Islet precursor cell (in vitro differentiated cells): ENCODE measurements around the gene GLOD4.
"Not testable (repeated sequence)": the region's sequence is repeated elsewhere in the genome, so short reads cannot be mapped to it uniquely, and the experiment has no call there.

ENCODE experiments used
- DNase-seq: peaks from one replicate; pipeline ENCODE4 v3.0.0-alpha.2; 2018

The GLOD4 gene, protein sequence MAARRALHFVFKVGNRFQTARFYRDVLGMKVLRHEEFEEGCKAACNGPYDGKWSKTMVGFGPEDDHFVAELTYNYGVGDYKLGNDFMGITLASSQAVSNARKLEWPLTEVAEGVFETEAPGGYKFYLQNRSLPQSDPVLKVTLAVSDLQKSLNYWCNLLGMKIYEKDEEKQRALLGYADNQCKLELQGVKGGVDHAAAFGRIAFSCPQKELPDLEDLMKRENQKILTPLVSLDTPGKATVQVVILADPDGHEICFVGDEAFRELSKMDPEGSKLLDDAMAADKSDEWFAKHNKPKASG

GRCh38 chr17:781805-782731 is at the start of gene GLOD4, which contains the start of gene MRM3:
GLOD4 (minus strand) TSS chr17:782280; CDS start chr17:782255, 25 bp downstream.
MRM3 (plus strand) TSS chr17:782353; CDS start chr17:782379, 26 bp downstream.
- peak; percentile 96 for DNase-seq

DNA sequence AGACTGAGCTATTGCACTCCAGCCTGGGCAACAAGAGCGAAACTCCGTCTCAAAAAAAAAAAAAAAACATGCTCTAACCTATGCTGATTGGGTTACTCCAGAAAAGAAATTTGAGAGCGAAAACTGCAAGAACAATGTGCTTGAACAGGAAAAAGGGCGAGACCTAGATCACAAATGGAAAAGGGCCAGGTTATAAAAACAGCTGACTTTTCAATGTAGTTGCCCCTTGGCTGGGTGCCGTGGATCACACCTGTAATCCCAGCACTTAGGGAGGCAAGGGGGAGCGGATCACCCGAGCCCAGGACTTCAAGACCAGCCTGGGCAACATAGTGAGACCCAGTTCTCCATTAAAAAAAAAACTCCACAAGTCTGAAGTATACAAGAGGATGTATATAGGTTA is 48.9 kb upstream of the GLOD4 start:
- no peak for DNase-seq

DNA sequence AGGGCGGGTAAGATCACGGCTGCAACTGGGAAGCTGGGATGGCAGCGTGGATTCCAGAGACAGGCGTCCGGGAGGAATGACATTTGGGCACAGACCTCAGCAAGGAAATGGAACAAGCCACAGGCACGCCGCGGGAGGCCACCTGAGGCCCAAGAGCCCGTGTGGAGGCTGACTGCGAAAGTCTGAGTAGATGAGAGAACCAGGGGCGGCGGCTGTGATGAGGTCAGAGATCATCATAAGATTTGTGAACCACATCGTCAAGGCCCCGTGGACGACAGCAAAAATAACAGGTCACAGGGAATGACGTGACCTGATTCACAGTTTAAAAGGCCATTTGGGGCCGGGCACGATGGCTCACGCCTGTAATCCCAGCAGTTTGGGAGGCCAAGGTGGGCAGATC is 48.3 kb upstream of the GLOD4 start:
- DNase-seq, result no peak

DNA sequence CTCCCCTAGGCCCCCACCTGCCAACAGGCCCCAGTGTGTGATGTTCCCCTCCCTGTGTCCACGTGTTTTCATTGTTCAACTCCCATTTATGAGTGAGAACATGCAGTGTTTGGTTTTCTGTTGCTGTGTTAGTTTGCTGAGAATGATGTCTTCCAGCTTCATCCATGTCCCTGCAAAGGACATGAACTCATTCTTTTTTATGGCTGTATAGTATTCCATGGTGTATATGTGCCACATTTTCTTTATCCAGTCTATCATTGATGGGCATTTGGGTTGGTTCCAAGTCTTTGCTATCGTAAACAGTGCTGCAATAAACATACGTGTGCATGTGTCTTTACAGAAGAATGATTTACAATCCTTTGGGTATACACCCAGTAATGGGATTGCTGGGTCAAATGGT is 47.5 kb upstream of the GLOD4 start:
- not testable (repeated sequence) for DNase-seq

- no peak for DNase-seq
Measured at GRCh38 chr17:828761-829160, 46.7 kb upstream of the GLOD4 start.

GRCh38 chr17:826778-827177 is 44.7 kb upstream of the GLOD4 start:
- DNase-seq, result no peak

DNA sequence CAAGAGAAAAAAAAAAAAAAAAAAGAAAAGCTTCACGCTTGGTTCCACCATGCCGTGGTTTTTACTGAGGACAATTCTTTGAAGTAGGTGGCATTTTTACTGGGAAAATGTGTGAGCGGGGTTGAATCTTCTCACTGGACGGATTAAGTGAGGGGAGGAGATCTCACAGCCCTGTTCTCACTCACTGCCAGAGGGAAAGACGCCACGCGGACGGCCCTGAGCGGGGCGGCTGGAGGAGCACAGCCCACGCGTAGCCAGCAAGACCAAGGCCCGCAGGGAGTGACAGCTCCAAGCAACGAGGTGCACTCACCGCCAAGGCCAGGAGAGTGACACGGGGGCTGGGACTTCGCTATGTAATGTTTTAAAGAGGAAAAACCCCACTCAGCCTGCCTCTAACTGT is 43.1 kb upstream of the GLOD4 start:
- DNase-seq, result no peak

DNA sequence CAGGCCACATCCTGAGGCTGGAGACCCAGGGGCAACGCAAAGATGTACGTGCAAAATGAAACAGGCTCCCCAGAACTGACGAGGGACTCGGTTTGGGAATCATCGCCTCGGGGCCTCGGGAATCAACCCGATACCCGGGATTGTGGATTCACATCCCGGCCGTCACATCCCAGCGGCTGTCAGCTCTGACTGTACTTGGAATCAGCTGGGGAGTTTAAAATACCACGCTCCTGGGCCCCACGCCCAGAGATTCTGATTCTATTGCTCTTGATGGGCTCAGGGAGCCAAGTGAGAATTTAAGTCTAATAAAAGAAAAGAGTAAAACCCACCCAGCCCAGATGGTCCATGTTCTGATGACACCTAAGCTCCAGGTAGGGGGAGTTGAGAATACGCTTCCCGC is 42.3 kb upstream of the GLOD4 start:
- DNase-seq, result no peak

GRCh38 chr17:823501-823902 is 41.4 kb upstream of the GLOD4 start:
- DNase-seq, result no peak

DNA sequence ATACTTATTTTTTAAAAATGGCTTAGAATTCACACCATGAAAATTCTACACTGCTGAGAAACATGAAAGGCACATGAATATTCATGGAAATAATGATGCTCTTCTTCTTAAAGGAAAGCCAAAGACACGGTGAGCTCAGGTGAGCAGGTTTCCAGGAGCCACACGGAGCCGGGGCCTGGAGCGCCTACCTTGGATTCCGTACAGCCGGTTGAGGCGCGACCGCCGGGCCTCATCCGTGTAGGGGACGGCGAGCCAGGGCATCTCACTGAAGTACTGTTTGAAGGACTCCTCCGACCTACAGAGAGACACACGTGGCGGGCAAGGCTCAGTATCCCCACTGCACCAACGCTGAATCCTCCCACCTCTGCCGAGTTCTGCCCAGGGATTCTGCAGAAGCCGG is 37.2 kb upstream of the GLOD4 start:
- DNase-seq, result no peak

DNA sequence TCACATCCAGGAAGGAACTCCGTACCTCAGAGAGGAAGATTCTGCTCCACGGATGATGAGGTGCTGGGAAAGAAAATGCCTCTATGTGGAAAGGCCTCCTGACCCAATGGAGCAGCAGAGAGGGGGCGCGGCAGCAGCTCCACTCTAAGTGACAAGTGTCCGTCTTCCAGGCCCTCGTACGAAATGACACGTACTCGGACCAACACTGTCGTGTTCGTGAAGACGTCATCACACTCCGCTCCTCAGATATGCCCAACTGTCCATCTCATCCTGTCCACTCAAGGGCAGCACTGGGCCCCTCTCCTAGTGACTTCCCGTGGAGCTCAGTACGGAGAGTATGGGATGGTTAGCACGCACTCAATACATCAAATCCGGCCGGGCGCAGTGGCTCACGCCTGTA is 32.3 kb upstream of the GLOD4 start:
- DNase-seq, result peak; percentile 54

DNA sequence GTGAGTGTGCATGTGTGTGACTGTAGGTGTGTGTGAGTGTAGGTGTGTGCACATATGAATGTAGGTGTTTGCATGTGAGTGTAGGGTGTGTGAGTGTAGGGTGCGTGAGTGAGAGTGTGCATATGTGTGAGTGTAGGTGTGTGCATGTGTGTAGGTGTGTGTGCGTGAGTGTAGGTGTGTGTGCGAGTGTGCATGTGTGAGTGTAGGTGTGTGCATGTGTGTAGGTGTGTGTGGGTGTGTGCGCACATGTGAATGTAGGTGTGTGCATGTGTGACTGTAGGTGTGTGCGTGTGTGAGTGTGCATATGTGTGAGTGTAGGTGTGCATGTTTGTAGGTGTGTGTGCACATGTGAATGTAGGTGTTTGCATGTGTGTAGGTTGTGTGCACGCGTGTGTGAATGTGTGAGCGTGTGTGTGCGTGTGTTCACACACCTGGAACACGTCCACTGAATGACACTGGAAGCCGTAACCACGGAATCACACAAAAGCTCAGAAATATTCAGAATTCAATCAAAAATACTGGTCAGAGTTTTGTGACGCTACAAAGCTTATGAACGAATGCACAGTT is 30.6 kb upstream of the GLOD4 start:
- no peak for DNase-seq

DNA sequence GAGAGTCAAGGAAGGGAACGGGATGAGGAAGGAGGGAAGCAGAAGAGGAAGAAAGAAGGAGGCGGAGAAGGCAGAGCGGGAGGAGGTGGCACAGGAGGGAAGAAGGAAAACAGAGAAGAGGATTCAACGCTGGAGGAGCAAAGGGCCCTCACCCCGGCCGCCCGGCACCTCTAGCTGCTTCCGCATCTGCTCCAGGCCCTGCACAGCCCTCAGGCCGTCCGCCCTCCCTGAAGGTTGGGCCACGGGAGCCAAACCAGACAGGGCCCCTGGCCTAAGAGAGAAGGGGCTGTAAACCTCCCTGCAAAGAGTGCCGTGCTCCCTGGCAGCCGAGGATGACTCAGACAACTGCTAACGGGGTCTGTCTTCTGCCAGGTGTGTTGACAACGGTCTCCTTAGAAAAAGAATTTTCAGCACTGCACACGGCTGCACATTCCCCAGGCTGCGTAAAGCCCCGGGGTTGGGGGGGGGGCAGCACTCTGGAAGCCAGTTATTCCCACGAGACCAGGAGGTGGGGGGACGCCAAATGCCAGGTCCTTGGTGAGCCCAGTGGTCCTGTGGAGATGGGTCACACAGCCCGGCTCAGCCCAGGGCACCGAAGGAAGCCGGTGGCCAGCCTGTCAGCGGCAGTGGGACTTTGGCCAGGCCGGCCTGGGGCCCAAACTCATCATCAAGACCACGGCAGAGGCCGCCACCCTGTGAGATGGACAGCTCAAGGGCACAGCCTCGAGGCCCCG is 29.1 kb upstream of the GLOD4 start:
- peak; percentile 98 for DNase-seq

DNA sequence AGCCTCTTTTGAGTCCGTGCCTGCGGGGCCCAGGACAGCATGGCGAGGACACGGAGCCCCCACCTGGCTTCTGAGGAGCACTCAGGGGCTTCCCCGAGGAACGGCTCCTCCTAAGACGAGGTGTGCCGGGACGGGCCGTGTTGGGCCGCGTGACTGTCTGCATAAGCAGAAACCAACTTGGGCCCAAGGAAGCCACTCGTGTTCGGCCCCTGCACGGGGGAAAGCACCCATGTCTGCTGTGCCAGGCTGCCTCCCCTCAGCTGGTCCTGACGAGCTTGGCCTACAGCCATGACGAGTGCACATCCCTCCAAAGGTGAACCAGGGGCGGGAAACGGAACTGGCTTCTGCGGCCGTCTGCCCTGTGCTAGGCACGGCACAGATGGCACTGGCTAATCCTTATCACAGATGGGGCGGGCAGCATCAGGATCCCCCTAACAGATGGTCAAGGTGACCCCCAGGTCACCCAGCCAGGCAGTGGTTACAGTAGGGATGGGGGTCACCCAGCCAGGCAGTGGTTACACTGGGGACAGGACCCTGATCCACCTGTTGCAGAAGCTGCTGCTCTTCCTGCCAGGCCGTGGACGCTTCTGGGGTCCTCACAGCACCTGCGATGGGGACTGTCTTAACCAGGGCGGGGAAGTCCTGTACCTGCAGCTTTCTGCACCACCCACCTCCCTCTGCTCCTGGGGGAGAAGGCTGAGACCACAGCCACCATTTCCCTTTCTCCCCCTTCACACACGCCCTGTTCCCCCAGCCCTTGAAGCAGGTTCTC is 25.6 kb upstream of the GLOD4 start:
- peak; percentile 54 for DNase-seq

GRCh38 chr17:806781-807522 is 24.9 kb upstream of the GLOD4 start:
- DNase-seq, result peak; percentile 52

GRCh38 chr17:806346-806745 is 24.3 kb upstream of the GLOD4 start:
- no peak for DNase-seq

DNA sequence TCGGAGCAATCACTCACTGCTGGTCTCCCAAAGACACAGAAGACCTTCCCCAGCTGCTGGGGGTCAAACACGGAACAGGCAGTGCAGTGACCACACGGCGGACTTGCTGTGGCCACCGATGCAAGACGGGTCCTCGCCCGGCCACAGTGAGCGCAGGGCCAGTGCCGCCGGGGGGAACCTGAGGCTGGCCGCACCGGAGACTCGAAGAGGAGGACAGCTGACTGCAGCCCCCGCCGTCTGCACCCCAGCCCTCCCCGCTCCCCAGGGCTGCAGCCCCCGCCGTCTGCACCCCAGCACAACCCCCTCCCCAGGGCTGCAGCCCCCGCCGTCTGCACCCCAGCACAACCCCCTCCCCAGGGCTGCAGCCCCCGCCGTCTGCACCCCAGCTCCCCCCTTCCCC is 23.8 kb upstream of the GLOD4 start:
- not testable (repeated sequence) for DNase-seq

DNA sequence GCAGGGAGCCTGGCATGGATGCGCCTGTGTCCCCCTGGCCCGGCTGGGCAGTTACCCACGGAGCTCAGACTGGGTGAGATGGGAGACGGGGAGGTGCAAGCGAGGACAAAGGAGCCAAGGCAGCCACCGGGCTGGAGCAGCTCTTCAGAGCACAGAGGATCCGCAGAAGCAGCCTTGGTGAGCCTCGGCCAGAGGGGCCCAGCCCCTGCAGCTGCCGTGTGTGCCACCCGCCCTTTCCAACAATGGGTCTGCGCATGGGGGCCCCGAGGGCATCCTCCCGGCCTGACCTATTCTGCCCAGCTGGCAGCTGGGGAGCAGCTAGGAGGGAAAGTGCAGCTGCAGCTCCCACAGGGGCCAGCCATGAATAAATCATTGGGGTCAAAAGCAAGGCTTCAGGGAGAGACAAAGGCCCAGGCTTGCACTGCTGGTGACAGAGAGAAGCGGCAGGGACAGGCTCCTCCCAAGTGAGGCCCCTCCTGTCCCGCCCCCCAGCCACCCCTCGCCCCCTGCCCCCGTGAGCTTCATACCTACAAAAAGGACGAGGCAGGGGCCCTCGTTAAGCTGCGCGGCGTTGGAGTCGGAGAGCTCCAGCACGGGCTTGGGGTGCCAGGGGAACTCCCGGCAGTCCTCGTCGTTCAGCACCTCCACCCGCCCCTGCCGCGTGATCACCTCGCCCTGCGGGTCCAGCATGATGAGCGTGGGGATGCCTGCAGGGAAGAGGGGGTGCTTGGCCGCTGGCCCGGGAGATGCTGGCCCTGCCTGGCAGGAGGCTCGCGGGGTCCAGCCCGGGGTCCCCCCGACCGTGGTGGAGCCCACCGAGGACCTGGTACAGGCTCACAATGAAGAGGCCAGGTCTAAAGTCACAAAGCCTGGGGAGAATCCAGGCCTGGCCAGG is 22.7 kb upstream of the GLOD4 start:
- no peak for DNase-seq

DNA sequence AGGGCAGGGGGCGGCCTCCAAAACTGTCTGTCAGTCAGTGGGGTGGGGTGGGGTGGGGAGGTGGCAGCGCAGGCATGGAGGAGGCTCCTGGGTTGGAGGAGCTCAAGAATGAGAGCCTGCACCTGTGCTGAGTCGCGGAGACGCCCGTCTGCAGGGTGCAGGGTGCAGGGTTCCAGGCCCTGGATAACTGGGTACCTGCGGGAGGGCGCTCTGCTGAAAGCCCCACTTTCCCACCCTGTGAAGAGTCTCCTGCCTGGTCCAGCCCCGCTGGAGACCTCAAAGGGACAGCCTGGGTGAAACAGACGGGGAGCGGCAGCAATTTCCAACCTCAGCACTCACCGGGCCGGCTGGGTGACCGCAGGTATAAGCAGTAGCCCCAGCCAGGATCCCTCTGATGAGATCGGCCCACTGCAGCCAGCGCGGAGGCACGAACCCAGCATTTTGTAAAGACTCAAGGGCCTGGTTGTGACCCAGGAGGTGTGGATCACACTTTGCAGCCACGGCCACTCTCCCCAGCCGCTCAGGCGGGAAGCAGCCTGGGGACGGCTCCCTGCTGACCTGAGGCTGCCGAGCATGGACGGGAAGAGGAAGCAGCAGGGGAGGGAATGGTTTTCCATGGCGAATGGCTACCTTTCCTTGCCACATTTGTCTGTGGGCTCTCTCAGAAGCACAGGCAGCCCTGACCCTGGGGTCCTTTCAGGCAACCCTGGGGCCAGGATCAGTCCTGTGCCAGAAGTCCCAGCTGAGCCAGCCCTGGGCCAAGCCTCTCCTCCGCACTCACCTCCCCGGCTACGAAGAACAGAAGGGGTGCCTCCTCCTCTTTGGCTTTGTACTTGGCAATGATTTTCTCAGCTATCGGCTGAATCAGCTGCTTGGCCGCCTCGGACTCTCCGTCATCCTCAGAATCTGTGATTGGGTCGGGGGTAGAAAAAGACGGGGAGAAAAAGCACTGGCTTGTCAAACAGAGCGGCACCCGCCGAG is 21.1 kb upstream of the GLOD4 start:
- DNase-seq, result no peak
